WI38 (cell line): ENCODE measurements around the gene RAI14.

Experiments used
- H3K4me3 ChIP-seq: 2 replicates; pipeline ENCODE4 v1.5.1; 2011; ENCODE audit warnings: low read depth, mild to moderate bottlenecking, control low read depth, low read length
- TF ChIP-seq, protein P1 (sequence below): IDR thresholded peaks from 2 replicates; pipeline ENCODE4 v1.5.1; 2012; ENCODE audit warnings: low read depth, mild to moderate bottlenecking, control low read depth, low read length

Gene RAI14

DNA sequence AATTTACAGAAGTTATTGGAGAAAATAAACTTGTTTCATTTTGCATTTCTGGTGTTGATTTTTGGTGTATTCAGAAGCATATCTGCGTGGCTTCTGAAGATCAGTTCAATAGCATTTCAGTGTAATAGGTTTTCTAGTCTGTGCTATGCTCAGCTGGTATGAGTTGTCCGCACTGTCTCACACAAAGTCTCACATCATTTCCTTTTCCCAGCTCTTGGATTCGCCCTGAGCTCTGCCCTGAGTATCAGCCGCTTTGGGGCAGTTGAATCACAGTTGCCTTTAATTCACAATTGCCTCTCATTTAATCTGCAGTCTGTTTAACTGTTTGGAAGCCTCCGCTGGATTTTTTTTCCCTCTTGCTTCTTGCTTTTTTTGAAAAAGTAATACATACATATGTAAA, 176.4 kb downstream of the RAI14 start:
- TF ChIP-seq, protein P1, sequence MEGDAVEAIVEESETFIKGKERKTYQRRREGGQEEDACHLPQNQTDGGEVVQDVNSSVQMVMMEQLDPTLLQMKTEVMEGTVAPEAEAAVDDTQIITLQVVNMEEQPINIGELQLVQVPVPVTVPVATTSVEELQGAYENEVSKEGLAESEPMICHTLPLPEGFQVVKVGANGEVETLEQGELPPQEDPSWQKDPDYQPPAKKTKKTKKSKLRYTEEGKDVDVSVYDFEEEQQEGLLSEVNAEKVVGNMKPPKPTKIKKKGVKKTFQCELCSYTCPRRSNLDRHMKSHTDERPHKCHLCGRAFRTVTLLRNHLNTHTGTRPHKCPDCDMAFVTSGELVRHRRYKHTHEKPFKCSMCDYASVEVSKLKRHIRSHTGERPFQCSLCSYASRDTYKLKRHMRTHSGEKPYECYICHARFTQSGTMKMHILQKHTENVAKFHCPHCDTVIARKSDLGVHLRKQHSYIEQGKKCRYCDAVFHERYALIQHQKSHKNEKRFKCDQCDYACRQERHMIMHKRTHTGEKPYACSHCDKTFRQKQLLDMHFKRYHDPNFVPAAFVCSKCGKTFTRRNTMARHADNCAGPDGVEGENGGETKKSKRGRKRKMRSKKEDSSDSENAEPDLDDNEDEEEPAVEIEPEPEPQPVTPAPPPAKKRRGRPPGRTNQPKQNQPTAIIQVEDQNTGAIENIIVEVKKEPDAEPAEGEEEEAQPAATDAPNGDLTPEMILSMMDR, result no peak
- no peak overlapping the region for H3K4me3 ChIP-seq

DNA sequence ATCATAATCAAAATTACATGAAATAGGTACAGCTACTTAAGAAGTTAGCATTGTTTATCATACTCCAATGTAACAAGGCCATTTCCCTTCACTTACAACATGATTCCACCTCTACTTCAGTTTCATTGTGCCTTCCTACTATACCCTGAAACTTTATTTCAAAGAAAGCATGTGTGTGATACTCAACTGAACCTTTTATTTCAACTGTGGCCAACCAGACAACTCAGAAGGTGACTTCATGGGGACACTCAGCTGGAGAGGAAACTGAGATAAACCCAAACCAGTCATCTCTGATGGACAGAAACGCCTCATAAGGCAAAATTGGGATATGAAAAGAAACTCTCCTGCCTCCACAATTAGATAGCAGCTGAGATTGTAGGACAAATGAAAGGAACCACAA, 177.0 kb downstream of the RAI14 start:
- H3K4me3 ChIP-seq, result no peak overlapping the region
- TF ChIP-seq, protein P1, result no peak

DNA sequence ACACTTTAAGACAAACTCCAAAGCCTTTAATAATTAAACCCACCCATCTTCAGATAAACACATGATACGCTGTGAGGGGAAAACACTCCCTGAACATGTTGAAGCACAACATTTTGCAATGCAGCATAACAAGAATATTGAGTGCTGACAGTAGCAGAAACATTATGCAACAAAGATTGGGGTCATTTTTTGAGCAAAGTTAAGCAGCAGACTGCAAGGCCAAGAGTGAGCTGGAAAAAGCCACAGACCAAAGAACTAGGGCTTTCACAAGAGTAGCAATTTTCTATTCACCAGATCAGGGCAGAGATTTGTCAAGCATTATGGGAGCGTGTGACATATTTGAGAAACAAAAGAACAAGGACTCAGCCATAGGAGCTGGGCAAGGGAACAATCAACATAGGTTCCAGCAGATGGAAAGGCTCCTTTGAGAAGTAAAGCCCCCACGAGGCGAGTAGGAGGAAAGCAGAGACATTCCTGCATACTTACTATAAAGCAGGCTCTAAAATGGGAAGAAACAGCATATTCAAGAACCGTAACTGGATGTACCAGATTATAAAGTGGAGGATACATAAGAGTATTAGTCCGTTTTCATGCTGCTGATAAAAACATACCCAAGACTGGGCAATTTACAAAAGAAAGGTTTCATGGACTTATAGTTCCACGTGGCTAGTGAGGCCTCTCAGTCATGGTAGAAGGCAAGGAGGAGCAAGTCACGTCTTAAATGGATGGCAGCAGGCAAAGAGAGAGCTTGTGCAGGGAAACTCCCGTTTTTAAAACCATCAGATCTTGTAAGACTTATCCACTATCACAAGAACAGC, 178.1 kb downstream of the RAI14 start:
- no peak overlapping the region for H3K4me3 ChIP-seq
- TF ChIP-seq, protein P1, result no peak

DNA sequence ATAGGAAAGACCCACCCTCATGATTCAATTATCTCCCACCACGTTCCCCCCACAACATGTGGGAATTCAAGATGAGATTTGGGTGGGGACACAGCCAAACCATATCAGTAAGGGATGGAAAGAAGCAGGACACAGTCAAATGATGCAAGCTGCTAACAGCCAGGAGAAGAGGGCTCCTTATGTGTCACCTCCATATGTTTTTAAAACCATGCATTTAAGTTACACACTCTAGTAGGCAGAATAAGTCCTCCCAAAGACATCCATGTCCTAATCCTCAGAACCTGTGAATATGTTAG, 178.6 kb downstream of the RAI14 start:
- TF ChIP-seq, protein P1, result no peak
- no peak overlapping the region for H3K4me3 ChIP-seq

DNA sequence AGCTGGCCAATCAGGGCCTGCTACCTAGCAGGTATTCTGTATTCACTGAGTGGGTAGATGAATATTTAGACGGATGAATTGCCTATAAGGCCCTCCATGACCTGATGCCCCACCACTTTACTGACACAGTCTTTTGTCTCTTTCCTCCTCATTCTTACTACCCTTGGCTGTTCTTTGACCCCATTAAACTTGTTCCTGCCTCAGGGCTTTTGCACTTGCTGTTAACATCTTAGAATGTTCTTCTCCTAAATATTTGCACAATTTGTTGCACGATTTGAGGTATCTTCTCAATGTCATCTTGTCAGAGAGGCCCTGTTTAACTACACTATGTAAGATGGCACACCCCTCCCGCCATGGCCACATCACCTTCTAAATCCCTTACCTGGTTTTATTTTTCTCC, 179.5 kb downstream of the RAI14 start:
- no peak overlapping the region for H3K4me3 ChIP-seq
- TF ChIP-seq, protein P1, result no peak

DNA sequence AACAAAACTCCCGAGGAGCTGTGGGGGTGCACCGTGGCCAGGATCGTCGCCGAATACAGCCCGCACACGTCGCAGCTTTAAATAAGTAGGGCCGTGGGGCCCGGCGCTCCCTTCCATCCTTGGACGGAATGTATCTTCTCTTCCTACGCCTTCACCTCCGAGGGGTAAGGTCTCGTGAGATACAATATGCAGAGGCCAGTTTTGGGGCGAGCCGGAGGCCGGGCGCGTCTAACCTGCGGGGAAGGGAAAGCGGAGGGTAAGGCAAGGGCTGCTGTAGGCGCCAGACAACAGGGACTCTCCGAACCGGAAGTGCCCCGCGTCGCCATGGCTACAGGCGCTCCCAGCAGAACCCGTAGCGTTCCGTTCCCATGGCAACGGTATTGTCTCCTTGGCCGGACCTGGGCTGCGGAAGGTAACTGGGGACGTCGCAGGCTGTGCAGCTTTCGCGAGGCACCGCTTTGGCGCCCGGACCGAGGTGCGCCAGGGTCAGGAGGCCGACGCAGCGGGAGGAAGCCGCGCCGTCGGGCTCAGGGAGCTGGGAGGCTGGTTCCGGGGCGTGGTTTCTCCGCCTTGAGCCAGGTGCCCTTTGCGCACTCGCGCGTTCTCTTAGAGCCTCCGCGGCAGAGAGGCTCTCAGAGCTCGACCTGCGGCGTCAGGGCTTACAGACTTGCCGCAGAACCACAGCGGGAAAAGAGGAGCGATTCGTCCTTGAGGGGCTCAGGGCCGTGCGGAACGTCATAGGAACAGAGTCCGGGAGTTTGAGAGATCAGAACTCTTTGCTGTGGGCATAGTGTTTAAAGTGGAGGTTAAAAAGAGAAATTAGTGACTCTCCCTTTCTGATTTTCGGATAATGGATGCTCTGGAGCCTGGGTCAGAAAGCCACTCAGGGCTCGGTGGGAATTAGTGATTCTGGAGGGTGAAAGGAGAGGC, 182.9 kb downstream of the RAI14 start, which contains the start of gene TTC23L:
Gene TTC23L, plus strand, starts transcription at position 380 of the 930 bp plus-strand sequence. CDS start 1,508 bp downstream, outside the sequence.
- peak within 1 kb of the TSS; percentile 67 for H3K4me3 ChIP-seq
- TF ChIP-seq, protein P1, result no peak

DNA sequence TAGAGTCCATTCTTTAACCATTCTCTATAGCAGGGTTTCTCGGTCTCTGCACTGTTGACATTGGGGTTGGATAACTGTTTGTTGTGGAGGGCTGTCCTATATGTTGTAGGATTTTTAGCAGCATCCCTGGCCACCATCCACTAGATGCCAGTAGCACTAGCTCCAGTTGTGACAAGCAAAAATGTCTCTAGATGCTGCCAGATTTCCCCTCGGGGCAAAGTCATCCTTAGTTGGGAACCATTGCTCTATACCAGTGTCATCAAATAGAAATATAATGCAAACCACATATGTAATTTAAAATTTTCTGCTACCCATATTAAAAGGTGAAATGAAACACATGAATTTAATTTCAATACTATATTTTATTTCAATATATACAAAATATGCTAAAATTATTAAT, 185.7 kb downstream of the RAI14 start:
- TF ChIP-seq, protein P1, result no peak

More for the DNA sequence above, 185.7 kb downstream of the RAI14 start:
- H3K4me3 ChIP-seq, result no peak overlapping the region
